KMS-11 (cell line): Measurements from ENCODE around the gene ZNF783.

ENCODE experiments used
- H2AFZ ChIP-seq: fragments of 200-600 bp; sonication (generic); 2 replicates; pipeline ENCODE4 v1.6.1; 2016; ENCODE audit warnings: antibody characterized with exemption, mixed run types, low read depth
- H3K27ac ChIP-seq: fragments of 200-600 bp; sonication (generic); 2 replicates; pipeline ENCODE4 v1.6.1; 2016; ENCODE audit warnings: mild to moderate bottlenecking, mixed run types
- H3K27me3 ChIP-seq: fragments of 200-600 bp; sonication (generic); 2 replicates; pipeline ENCODE4 v1.6.1; 2017; ENCODE audit warnings: mild to moderate bottlenecking, low read depth, mixed run types, moderate library complexity; ENCODE audit not compliant: insufficient read depth
- H3K36me3 ChIP-seq: fragments of 200-600 bp; sonication (generic); 2 replicates; pipeline ENCODE4 v1.6.1; 2017; ENCODE audit warnings: mild to moderate bottlenecking, mixed run types; ENCODE audit not compliant: insufficient read depth
- H3K4me1 ChIP-seq: fragments of 200-600 bp; sonication (generic); 2 replicates; pipeline ENCODE4 v1.6.1; 2016; ENCODE audit warnings: mild to moderate bottlenecking, low read depth, mixed run types; ENCODE audit not compliant: poor library complexity, severe bottlenecking
- H3K4me2 ChIP-seq: fragments of 200-600 bp; sonication (generic); 2 replicates; pipeline ENCODE4 v1.7.0; 2016; ENCODE audit warnings: mild to moderate bottlenecking, mixed run types
- H3K4me3 ChIP-seq: fragments of 200-600 bp; sonication (generic); IDR thresholded peaks from 2 replicates; pipeline ENCODE4 v1.6.1; 2017; ENCODE audit warnings: low read depth, low read length, mixed read lengths; ENCODE audit not compliant: insufficient read depth
- H3K79me2 ChIP-seq: fragments of 200-600 bp; sonication (generic); 2 replicates; pipeline ENCODE4 v1.6.1; 2016; ENCODE audit warnings: low read depth, mixed run types; ENCODE audit not compliant: insufficient read depth
- H3K9ac ChIP-seq: fragments of 200-600 bp; sonication (generic); 2 replicates; pipeline ENCODE4 v1.6.1; 2016; ENCODE audit warnings: mild to moderate bottlenecking, mixed run types
- H4K20me1 ChIP-seq: fragments of 200-600 bp; sonication (generic); 2 replicates; pipeline ENCODE4 v1.6.1; 2016; ENCODE audit warnings: mild to moderate bottlenecking, mixed run types; ENCODE audit not compliant: insufficient read depth
- CTCF ChIP-seq: fragments of 200-600 bp; sonication (generic); conservative IDR thresholded peaks from 2 replicates; pipeline ENCODE4 v1.6.1; 2017; ENCODE audit warnings: low read depth, mild to moderate bottlenecking, antibody characterized with exemption, low read length, moderate library complexity, mixed read lengths

Gene ZNF783

GRCh38 chr7:149293946-149294633, 32.1 kb downstream of the ZNF783 start:
- H3K9ac ChIP-seq: no peak overlapping the region
- no peaks in the 10 kb centered on the region for H4K20me1 ChIP-seq
- H3K79me2 ChIP-seq: no peaks in the 10 kb centered on the region
- H2AFZ ChIP-seq: no peak overlapping the region
- H3K36me3 ChIP-seq: no peaks in the 10 kb centered on the region
- no peak overlapping the region for H3K4me2 ChIP-seq
- H3K4me3 ChIP-seq: no peak overlapping the region
- peaks cover 4% of the 10 kb centered on the region for H3K4me1 ChIP-seq
- H3K27ac ChIP-seq: no peak overlapping the region
- TF ChIP-seq CTCF: no peak
- no peaks in the 10 kb centered on the region for H3K27me3 ChIP-seq

DNA sequence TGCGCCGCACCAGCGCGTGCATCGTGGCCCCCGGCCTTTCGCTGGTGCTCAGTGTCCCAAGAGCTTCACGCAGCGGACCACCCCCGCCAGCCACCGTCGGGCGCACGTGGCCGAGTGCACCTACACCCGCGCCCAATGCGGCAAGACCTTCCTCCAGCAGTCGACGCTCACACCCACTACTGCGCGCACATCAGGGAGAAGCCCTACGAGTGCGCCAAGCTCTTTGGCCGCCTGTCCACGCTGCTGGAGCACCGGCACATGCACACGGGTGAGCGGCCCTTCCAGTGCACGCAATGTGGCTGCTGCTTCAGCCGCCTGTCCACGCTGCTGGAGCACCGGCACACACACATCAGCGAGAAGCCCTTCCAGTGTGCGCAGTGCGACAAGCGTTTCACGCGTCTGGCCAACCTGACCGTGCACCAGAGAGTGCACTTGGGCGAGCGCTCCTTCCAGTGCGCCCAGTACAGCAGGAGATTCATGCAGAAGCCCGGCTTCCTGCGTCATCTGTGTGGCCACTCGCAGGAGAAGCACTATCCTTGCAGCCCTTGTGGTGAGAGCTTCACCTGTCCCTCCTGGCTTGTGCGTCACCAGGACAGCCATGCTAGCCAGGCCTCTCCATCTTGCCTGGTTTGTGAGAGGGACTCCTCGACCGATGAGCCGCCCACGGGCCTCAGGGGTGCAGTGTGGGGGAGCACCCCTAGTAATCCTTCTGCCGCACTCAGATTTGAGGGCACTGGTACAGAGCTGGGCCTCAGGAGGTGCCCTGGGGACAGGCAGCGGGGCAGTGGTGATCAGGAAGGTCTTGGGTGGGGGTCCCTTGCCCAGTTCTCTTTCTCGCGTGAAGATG, 32.9 kb downstream of the ZNF783 start:
- Histone ChIP-seq H4K20me1 (no peaks in the 10 kb centered on the region), H3K79me2 (no peaks in the 10 kb centered on the region), H3K4me3 (no peak overlapping the region), H3K9ac (no peak overlapping the region), H3K4me1 (peaks cover 4% of the 10 kb centered on the region), H3K27ac (no peak overlapping the region), H3K36me3 (no peaks in the 10 kb centered on the region), H3K27me3 (no peaks in the 10 kb centered on the region), H3K4me2 (no peak overlapping the region), H2AFZ (no peak overlapping the region)
- no peak for TF ChIP-seq CTCF

GRCh38 chr7:149295481-149295850, 33.5 kb downstream of the ZNF783 start:
- no peak for TF ChIP-seq CTCF
- no peaks in the 10 kb centered on the region for H3K36me3 ChIP-seq
- H3K4me3 ChIP-seq: no peak overlapping the region
- H2AFZ ChIP-seq: no peak overlapping the region
- no peak overlapping the region for H3K27ac ChIP-seq
- H3K79me2 ChIP-seq: no peaks in the 10 kb centered on the region
- H3K4me2 ChIP-seq: no peak overlapping the region
- no peak overlapping the region for H3K9ac ChIP-seq
- no peaks in the 10 kb centered on the region for H3K27me3 ChIP-seq
- peaks cover 4% of the 10 kb centered on the region for H3K4me1 ChIP-seq
- H4K20me1 ChIP-seq: no peaks in the 10 kb centered on the region

DNA sequence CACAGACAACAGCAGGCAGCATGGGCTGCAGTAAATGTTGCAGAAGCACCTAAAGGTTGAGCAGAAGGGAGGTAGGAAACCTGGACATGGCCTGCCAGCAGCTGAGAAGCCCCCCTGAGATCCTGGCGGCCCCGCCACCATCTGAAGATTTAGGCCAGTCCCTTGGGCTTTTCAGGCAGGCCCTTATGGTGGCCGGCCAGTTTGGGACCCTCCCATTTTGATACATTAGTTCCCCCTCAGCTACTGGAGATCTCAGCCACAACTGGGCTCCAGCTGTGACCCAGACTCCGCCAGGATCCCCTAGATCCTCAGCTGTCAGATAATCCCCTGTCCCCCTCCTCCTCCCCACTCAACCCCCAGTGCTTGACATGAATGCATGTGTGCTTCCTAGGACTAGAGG, 34.4 kb downstream of the ZNF783 start:
- Histone ChIP-seq H3K9ac (no peak overlapping the region), H3K4me2 (no peak overlapping the region), H3K27ac (no peak overlapping the region), H3K27me3 (no peaks in the 10 kb centered on the region), H3K79me2 (no peaks in the 10 kb centered on the region), H2AFZ (no peak overlapping the region), H3K36me3 (no peaks in the 10 kb centered on the region), H4K20me1 (no peaks in the 10 kb centered on the region), H3K4me1 (peaks cover 4% of the 10 kb centered on the region), H3K4me3 (no peak overlapping the region)
- TF ChIP-seq CTCF: no peak
